Choroid plexus epithelial cell (primary cell): ENCODE results near the gene TRIM62.

Experiments
- DNase-seq: peaks from one replicate; pipeline ENCODE4 v3.0.0-alpha.2; 2010; ENCODE audit warnings: low read depth
- H3K4me3 ChIP-seq: 2 replicates; pipeline ENCODE4 v1.5.1; 2011; ENCODE audit warnings: low read depth, mild to moderate bottlenecking, control low read depth, low read length, moderate library complexity
- TF ChIP-seq, protein P1 (sequence below): conservative IDR thresholded peaks from 2 replicates; pipeline ENCODE4 v1.5.1; 2011; ENCODE audit warnings: low read depth, mild to moderate bottlenecking, control low read depth, inconsistent platforms, low read length, moderate library complexity

The TRIM62 gene

DNA sequence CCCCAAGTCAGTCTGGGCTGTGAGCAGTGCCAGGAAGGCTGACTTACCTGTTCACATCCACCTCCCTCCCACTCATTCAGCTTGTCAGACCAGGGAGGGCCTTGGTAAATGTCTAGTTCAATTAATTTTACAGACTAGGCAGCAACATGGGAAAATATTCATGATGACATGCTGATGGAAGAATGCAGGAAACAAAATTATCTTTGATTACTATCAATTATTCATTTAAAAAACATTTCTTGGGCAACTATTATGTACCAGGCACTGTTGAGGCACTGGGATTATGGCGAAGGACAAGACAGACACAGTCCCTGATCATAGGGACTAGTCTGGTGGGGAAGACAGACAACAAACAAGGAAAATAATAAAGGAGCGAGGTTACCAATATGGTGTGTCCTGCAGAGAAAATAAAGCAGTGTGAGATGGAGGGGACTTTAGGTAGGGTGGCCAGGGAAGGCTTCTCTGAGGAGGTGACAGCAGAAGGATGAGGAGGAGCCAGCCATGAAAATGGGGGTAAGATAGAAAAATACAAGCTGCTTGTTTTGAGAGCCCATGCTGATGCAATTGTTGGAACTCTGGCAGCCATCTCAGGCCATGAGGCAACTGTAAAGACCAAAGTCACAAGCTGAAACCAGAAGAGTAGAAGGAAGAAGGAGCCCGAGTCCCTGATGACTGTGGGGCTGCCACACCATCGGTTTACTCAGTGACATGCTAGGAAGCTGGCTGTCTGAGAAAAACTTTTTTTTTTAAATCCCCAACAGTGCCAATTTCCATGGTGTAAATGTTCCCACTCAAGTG is 14.0 kb downstream of the TRIM62 start:
- H3K4me3 ChIP-seq = no peak overlapping the region
- no peak for DNase-seq
- TF ChIP-seq, protein P1, sequence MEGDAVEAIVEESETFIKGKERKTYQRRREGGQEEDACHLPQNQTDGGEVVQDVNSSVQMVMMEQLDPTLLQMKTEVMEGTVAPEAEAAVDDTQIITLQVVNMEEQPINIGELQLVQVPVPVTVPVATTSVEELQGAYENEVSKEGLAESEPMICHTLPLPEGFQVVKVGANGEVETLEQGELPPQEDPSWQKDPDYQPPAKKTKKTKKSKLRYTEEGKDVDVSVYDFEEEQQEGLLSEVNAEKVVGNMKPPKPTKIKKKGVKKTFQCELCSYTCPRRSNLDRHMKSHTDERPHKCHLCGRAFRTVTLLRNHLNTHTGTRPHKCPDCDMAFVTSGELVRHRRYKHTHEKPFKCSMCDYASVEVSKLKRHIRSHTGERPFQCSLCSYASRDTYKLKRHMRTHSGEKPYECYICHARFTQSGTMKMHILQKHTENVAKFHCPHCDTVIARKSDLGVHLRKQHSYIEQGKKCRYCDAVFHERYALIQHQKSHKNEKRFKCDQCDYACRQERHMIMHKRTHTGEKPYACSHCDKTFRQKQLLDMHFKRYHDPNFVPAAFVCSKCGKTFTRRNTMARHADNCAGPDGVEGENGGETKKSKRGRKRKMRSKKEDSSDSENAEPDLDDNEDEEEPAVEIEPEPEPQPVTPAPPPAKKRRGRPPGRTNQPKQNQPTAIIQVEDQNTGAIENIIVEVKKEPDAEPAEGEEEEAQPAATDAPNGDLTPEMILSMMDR = no peak

DNA sequence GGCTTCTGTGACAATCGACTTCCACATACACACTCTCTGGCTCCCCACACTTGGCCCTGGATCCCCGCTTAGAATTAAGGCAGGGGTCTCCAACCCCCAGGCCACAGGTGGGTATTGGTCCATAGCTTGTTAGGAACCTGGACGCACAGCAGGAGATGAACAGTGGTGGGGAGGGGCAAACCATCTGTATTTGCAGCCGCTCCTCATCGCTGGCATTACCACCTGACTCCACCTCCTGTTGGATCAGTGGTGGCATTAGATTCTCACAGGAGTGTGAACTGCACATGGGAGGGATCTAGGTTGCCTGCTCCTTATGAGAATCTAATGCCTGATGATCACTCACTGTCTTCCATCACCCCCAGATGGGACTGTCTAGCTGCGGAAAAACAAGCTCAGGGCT is 16.0 kb downstream of the TRIM62 start:
- DNase-seq = no peak
- TF ChIP-seq, protein P1 = no peak
- H3K4me3 ChIP-seq = no peak overlapping the region

DNA sequence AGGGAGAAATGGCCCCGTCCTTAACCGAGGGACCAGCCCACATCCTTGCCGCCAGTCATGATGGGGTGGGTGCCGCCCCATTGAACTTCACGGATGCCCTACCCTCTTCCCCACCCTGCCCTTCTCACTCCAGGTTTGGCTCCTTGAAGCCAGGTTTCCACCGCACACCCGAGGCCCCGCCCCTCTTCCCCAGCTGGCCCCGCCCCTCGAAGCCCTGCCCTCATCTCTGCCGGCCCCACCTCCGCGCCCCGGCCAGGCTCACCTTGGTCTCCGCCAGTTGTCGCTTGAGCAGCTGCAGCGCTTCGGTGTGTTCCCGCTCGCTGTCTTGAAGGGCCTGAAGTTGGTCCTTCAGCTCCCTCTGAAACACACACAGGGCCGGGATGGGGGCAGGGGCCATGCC is 16.6 kb downstream of the TRIM62 start:
- TF ChIP-seq, protein P1 = no peak
- DNase-seq = no peak
- no peak overlapping the region for H3K4me3 ChIP-seq

DNA sequence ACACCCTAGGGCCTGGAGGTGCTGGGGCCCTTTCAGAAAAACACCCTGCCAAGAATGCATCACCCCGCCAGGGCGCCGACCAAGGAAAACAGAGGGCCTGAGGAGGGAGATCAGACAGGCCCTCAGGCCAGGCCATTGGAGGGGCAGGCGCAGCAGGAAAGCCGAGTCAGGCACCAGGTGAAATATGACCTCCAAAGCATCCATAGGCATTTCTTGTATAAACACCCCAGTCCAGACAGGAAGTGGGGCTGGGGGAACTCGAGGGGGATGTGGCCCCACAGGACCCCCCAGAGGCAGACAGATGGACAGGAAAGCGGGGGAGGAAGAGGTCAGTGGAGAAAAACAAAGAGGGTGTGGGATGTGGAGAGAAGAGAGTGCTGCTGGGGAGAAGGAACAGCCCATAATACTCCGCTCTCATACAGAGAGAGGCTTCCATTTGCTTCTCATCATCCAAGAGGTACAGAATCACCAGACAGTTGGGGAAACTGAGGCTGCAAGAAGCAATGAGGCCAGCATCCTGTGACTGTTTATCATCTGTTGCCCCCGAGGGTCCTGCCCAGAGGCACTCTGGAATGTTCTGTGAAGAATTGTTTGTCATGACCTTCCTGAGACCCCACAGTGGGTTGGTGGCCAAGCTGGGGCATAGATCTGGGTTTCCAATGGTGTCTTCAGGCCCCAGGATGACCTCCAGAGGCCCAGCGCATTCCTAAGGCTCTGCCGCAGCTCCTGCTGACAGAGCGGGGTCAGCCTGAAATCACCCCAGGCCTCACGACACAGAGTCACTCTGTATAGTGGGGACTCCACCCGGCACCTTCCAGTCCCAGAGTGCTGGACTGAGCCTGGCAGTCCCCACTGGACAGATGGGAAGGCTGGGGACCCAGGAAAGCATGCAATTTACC is 18.0 kb downstream of the TRIM62 start:
- TF ChIP-seq, protein P1 = no peak
- DNase-seq = peak; percentile 98
- no peak overlapping the region for H3K4me3 ChIP-seq

DNA sequence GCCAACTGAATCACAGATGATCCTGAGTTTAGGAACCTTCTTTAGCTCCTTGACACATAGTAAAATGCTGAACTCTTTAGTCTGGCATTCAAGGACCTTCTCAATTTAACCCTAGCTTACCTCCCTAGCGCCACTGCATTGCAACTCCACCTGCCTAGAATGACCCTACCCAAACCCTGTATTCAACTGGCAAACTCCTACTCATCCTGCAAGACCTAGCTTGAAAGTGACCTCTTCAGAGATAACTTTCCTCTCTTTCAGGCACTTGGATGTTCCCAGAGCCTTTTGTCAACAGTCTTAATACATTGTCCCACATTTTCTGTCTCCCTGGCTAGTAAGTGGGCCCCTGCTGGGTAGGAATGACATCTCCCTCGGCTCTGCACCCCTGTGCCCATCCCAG is 19.7 kb downstream of the TRIM62 start:
- H3K4me3 ChIP-seq = no peak overlapping the region
- no peak for DNase-seq
- TF ChIP-seq, protein P1 = no peak

DNA sequence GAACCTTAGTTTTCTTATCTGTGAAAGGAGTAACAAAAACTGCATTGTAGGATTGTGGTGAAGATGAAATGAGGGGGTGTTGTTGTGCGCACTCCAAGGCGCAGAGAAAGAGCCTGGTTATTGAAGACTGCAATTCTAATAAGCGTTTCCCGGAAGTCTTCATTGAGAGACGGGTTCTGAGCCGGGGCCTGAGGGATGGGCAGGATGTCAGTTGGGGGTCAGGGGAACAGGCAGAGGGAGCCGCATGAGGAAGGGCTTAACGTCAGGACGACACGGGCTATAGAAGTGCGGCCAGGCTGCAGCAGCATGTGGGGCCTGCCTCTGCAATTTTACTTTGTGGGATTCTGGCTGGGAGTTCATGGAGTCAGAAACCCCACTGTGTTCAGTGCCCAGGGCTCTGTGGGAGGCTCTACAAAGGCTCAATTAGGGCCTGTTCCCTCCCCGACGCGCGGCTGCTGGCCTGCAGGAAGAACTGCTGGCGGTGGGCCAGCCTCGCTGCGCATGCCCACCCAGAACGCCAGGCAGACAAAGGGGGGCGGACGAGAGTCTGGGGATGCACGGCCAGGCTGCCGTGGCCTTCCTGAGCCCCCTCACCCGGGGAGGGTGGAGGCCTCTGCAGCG is 20.7 kb downstream of the TRIM62 start:
- TF ChIP-seq, protein P1 = no peak

More for the DNA sequence above, 20.7 kb downstream of the TRIM62 start:
- peak; percentile 95 for DNase-seq
- H3K4me3 ChIP-seq = no peak overlapping the region
